Gastroesophageal sphincter (tissue), 4 donors: ENCODE measurements around the gene PTPRE. TPM values are rescaled to one million over a fixed set of nuclear protein-coding genes. Genes with fewer than 3 reads are reported as not detected.

Experiments
- ATAC-seq: fragments of 150-250 bp; one replicate; pipeline ENCODE4 v1.9.1; 2016; ENCODE audit warnings: mild to moderate bottlenecking, moderate library complexity
- H3K27ac ChIP-seq, 4 donors: fragments of 200-600 bp; sonication (generic) in 3 of 4; 1 replicate in 3 of 4; 2 replicates in 1 of 4; pipeline ENCODE4 v1.5.1; 2016 to 2019
- H3K27me3 ChIP-seq: fragments of 200-600 bp; sonication (generic); one replicate; pipeline ENCODE4 v1.5.1; 2019
- H3K36me3 ChIP-seq, 2 donors: fragments of 200-600 bp; sonication (generic); one replicate each; pipeline ENCODE4 v1.5.1; 2019; ENCODE audit warnings: control low read depth in 1 of 2
- H3K4me1 ChIP-seq, 3 donors: fragments of 200-600 bp; sonication (generic); 1 replicate in 2 of 3; 2 replicates in 1 of 3; pipeline ENCODE4 v1.5.1; 2016 to 2019; ENCODE audit warnings: control low read depth in 2 of 3
- H3K4me3 ChIP-seq, 2 donors: fragments of 200-600 bp; sonication (generic); one replicate each; pipeline ENCODE4 v1.5.1; 2019; ENCODE audit warnings: mild to moderate bottlenecking in 1 of 2, moderate library complexity in 1 of 2
- H3K9me3 ChIP-seq, 3 donors: fragments of 200-600 bp; sonication (generic); one replicate each; pipeline ENCODE4 v1.5.1; 2017 to 2019; ENCODE audit warnings: control low read depth in 2 of 3
- EP300 ChIP-seq: sonication (generic); formaldehyde crosslinking; IDR thresholded peaks from one replicate; pipeline ENCODE4 v1.6.1; 2017; ENCODE audit warnings: antibody characterized with exemption, mild to moderate bottlenecking
- POLR2A ChIP-seq, 2 donors: fragments of 450-650 bp; IDR thresholded peaks; one replicate each; pipeline ENCODE4 v1.6.1; 2017; ENCODE audit warnings: antibody characterized with exemption in 2 of 2, mild to moderate bottlenecking in 2 of 2, moderate library complexity in 1 of 2
- POLR2AphosphoS5 ChIP-seq: sonication (generic); formaldehyde crosslinking; IDR thresholded peaks from one replicate; pipeline ENCODE4 v1.6.1; 2017; ENCODE audit warnings: antibody characterized with exemption
- WGBS, 2 donors: methylation state at CpG; one replicate each; pipeline ENCODE4 v1.1.5; 2018; ENCODE audit warnings: low coverage in 1 of 2; 5-methylcytosine and 5-hydroxymethylcytosine counted together
- total RNA-seq, 4 donors: library from RNA; depleted of rRNA; stranded (reverse); fragments of >200 nt; gene quantifications; one replicate each; pipeline ENCODE4 v1.1.0, GENCODE V29; 2016
- TF ChIP-seq, protein P1 (sequence below), 4 experiments: fragments of 200-600 bp in 2 of 4; fragments of 450-650 bp in 2 of 4; sonication (generic) in 1 of 4; IDR thresholded peaks; one replicate each; pipeline ENCODE4 v1.5.1; 2017 to 2019; ENCODE audit warnings: antibody characterized with exemption in 4 of 4, mild to moderate bottlenecking in 2 of 4, moderate library complexity in 2 of 4

The PTPRE gene
- total RNA-seq, 4 donors from 2014 or later: 6.4 to 16.4 (median 8.5) TPM

- no peak for ATAC-seq
- Histone ChIP-seq H3K4me3 (no peak overlapping the region), H3K27me3 (peaks cover 22% of the 10 kb centered on the region), H3K36me3 (peaks cover 0 to 22% of the 10 kb centered on the region in 2 donors), H3K9me3 (no peaks in the 10 kb centered on the region), H3K4me1 (peaks cover 0 to 32% (median 11%) of the 10 kb centered on the region in 3 donors), H3K27ac (no peak overlapping the region)
- TF ChIP-seq EP300 (no peak), POLR2A (IDR thresholded peaks at IDR 0.05) (no peak), POLR2AphosphoS5 (no peak)
- TF ChIP-seq, protein P1, sequence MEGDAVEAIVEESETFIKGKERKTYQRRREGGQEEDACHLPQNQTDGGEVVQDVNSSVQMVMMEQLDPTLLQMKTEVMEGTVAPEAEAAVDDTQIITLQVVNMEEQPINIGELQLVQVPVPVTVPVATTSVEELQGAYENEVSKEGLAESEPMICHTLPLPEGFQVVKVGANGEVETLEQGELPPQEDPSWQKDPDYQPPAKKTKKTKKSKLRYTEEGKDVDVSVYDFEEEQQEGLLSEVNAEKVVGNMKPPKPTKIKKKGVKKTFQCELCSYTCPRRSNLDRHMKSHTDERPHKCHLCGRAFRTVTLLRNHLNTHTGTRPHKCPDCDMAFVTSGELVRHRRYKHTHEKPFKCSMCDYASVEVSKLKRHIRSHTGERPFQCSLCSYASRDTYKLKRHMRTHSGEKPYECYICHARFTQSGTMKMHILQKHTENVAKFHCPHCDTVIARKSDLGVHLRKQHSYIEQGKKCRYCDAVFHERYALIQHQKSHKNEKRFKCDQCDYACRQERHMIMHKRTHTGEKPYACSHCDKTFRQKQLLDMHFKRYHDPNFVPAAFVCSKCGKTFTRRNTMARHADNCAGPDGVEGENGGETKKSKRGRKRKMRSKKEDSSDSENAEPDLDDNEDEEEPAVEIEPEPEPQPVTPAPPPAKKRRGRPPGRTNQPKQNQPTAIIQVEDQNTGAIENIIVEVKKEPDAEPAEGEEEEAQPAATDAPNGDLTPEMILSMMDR (IDR thresholded peaks at IDR 0.05): no peak
- WGBS, 2 donors: 69 to 90% methylated on average over 2 to 9 of the region's 15 CpGs
Observed at GRCh38 chr10:128059266-128059981, 152.5 kb downstream of the PTPRE start.

DNA sequence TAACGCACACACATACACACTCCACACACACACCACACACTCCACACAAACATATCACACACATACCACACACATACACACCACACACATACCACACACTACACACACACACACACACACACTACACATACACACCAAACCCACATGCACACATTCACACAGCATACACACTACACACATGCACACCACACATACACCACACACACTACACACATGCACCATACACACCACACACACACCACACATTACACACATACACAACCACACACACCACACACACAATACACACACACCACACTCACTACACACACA, 153.0 kb downstream of the PTPRE start:
- TF ChIP-seq, protein P1 (IDR thresholded peaks at IDR 0.05): no peak
- TF ChIP-seq EP300 (no peak), POLR2AphosphoS5 (no peak), POLR2A (IDR thresholded peaks at IDR 0.05) (no peak)
- 0 to 86% methylated on average over 1 of the region's 1 CpG for WGBS, 2 donors
- Histone ChIP-seq H3K27ac (no peak overlapping the region), H3K4me1 (peaks cover 0 to 37% (median 11%) of the 10 kb centered on the region in 3 donors), H3K27me3 (peaks cover 24% of the 10 kb centered on the region), H3K36me3 (peaks cover 0 to 17% of the 10 kb centered on the region in 2 donors), H3K4me3 (no peak overlapping the region), H3K9me3 (no peaks in the 10 kb centered on the region)
- ATAC-seq: no peak

- H3K27ac ChIP-seq: no peak overlapping the region
- H3K4me1 ChIP-seq: peaks cover 0 to 43% (median 11%) of the 10 kb centered on the region in 3 donors
- TF ChIP-seq EP300: no peak
- no peak for TF ChIP-seq POLR2A (IDR thresholded peaks at IDR 0.05)
- no peak for TF ChIP-seq POLR2AphosphoS5
- TF ChIP-seq, protein P1 (IDR thresholded peaks at IDR 0.05): no peak
- H3K36me3 ChIP-seq: peaks cover 0 to 10% of the 10 kb centered on the region in 2 donors
- no peak for ATAC-seq
- H3K4me3 ChIP-seq: no peak overlapping the region
- 85 to 89% methylated on average over 3 to 5 of the region's 9 CpGs for WGBS, 2 donors
- peaks cover 24% of the 10 kb centered on the region for H3K27me3 ChIP-seq
- no peaks in the 10 kb centered on the region for H3K9me3 ChIP-seq
Observed at GRCh38 chr10:128060341-128061250, 153.7 kb downstream of the PTPRE start.

DNA sequence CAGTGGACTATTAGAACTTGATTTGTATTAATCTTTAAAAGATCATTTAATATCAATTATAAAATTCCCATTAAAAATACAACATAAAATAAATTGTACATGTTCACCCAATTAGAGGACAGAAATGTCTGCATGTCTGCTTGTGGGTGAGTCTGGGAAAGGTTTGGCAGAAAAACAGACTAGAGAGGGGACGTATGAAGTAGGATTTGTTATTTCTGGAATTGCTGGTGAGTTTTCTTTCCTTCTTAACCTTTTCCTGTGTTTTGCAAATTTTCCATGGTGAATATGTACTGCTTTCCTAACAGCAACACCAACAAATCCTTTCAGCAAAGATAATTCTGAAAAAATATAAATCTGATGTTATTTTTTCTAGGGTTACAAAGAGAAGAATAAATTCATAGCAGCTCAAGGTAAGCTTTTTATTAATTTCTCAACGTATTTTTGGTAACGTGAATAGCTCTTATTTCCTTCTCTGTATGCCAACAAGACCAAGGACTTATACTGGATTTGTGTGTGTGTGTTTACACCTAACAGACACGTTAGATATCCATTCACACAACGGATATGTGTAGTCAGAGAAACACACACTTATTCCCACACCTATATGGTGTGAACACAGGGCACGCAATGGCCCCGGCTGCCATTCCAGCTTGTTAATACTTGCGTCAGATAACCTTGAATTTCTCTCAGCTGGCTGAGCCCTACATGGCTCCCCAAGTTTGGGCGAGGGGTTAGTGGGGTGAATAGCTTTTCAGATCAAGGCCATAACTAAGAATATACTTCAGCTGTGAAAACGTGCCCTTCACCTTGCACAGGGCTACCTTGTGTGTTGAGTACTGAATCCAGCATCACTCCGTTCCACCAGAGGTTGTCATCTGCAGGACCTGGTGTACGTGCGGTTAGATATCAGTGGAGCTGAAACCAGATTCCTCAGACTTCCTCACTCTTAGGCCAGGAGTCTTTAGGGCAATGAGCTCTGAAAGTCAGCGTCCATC, 154.7 kb downstream of the PTPRE start:
- peaks cover 0 to 16% of the 10 kb centered on the region in 2 donors for H3K36me3 ChIP-seq
- H3K27me3 ChIP-seq: peaks cover 24% of the 10 kb centered on the region
- H3K4me3 ChIP-seq: no peak overlapping the region
- H3K9me3 ChIP-seq: no peaks in the 10 kb centered on the region
- peaks cover 0 to 46% (median 11%) of the 10 kb centered on the region in 3 donors for H3K4me1 ChIP-seq
- 62 to 72% methylated on average over 8 of the region's 14 CpGs for WGBS, 2 donors
- TF ChIP-seq EP300 (no peak), POLR2A (IDR thresholded peaks at IDR 0.05) (no peak), POLR2AphosphoS5 (no peak)
- TF ChIP-seq, protein P1 (IDR thresholded peaks at IDR 0.05): no peak
- peak overlapping the region in 2 of 4 donors; percentile 0 to 77 for H3K27ac ChIP-seq
- no peak for ATAC-seq
